ENCODE results near the gene PRR5.
"Not testable (repeated sequence)": the region's sequence is repeated elsewhere in the genome, so short reads cannot be mapped to it uniquely, and the experiment has no call there.

PRR5 gene

GRCh38 chr22:44745853-44746789, 44.1 kb downstream of the PRR5 start:
- no peaks in the 10 kb centered on the region for H3K4me1 ChIP-seq (ENCODE audit: low read depth, poor library complexity, severe bottlenecking)
- H3K9ac ChIP-seq = no peak overlapping the region
- H3K79me2 ChIP-seq (ENCODE audit: insufficient read depth, low read depth) = no peaks in the 10 kb centered on the region
- H2AFZ ChIP-seq (ENCODE audit: low read depth) = no peak overlapping the region
- no peaks in the 10 kb centered on the region for H4K20me1 ChIP-seq (ENCODE audit: insufficient read depth)
- H3K27me3 ChIP-seq (ENCODE audit: insufficient read depth, low read depth) = 0 out of 2 replicates have a peak, but pooled peaks cover 3% of the 10 kb centered on the region
- H3K4me3 ChIP-seq (IDR thresholded peaks at IDR 0.05; ENCODE audit: insufficient read depth, low read depth, low read length) = no peak overlapping the region
- no peaks in the 10 kb centered on the region for H3K36me3 ChIP-seq (ENCODE audit: insufficient read depth)
- TF ChIP-seq CTCF (conservative IDR thresholded peaks at IDR 0.05; ENCODE audit: low read depth, low read length) = no peak
- no peak overlapping the region for H3K27ac ChIP-seq
- H3K4me2 ChIP-seq = no peak overlapping the region

GRCh38 chr22:44747784-44748127, 45.8 kb downstream of the PRR5 start:
- H3K27me3 ChIP-seq (ENCODE audit: insufficient read depth, low read depth); H3K4me2 ChIP-seq; H4K20me1 ChIP-seq (ENCODE audit: insufficient read depth); H2AFZ ChIP-seq (ENCODE audit: low read depth); H3K4me3 ChIP-seq (IDR thresholded peaks at IDR 0.05; ENCODE audit: insufficient read depth, low read depth, low read length); H3K4me1 ChIP-seq (ENCODE audit: low read depth, poor library complexity, severe bottlenecking); H3K36me3 ChIP-seq (ENCODE audit: insufficient read depth); H3K79me2 ChIP-seq (ENCODE audit: insufficient read depth, low read depth); H3K27ac ChIP-seq; H3K9ac ChIP-seq: not testable (repeated sequence)

DNA sequence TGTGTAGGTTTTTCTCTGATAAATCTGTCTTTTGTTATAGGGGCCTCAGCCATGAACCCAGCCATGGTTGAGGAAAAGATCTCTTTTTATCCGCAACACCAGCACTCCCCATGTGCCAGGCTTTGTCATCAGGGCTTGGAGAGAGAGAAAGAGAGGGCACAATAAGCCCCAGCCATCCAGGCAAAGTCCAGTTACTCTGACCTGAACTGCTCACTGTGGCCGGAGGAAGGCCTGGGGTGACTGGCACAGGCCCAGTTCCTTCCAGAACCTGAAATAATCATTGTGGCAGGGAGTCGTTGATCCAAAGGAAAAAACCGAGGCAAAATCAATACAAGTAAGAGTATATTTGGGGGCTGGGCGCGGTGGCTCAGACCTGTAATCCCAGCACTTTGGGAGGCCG, 46.5 kb downstream of the PRR5 start:
- Histone ChIP-seq H3K27me3 (ENCODE audit: insufficient read depth, low read depth) (0 out of 2 replicates have a peak, but pooled peaks cover 3% of the 10 kb centered on the region), H4K20me1 (ENCODE audit: insufficient read depth) (no peaks in the 10 kb centered on the region), H3K4me2 (no peak overlapping the region), H2AFZ (ENCODE audit: low read depth) (no peak overlapping the region), H3K4me3 (IDR thresholded peaks at IDR 0.05; ENCODE audit: insufficient read depth, low read depth, low read length) (no peak overlapping the region), H3K9ac (no peak overlapping the region), H3K27ac (no peak overlapping the region), H3K36me3 (ENCODE audit: insufficient read depth) (no peaks in the 10 kb centered on the region), H3K4me1 (ENCODE audit: low read depth, poor library complexity, severe bottlenecking) (no peaks in the 10 kb centered on the region), H3K79me2 (ENCODE audit: insufficient read depth, low read depth) (no peaks in the 10 kb centered on the region)
- TF ChIP-seq CTCF (conservative IDR thresholded peaks at IDR 0.05; ENCODE audit: low read depth, low read length) = no peak

DNA sequence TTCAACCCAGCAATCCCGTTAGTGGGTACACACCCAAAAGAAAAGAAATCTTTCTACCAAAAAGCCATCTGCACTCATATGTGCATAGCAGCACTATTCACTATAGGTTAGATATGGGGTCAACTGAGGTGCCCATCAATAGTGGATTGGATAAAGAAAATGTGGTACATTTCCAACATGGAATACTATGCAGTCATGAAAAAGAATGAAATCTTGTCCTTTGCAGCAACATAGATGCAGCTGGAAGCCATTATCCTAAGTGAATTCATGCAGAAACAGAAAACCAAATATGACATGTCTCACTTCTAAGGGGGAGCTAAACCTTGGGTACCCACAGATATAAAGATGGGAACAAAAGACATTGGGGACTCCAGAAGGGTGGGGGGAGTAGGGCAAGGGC, 48.5 kb downstream of the PRR5 start:
- no peaks in the 10 kb centered on the region for H3K79me2 ChIP-seq (ENCODE audit: insufficient read depth, low read depth)
- no peak overlapping the region for H3K4me3 ChIP-seq (IDR thresholded peaks at IDR 0.05; ENCODE audit: insufficient read depth, low read depth, low read length)
- 0 out of 2 replicates have a peak, but pooled peaks cover 3% of the 10 kb centered on the region for H3K27me3 ChIP-seq (ENCODE audit: insufficient read depth, low read depth)
- H3K9ac ChIP-seq = no peak overlapping the region
- no peak overlapping the region for H2AFZ ChIP-seq (ENCODE audit: low read depth)
- H4K20me1 ChIP-seq (ENCODE audit: insufficient read depth) = no peaks in the 10 kb centered on the region
- no peaks in the 10 kb centered on the region for H3K4me1 ChIP-seq (ENCODE audit: low read depth, poor library complexity, severe bottlenecking)
- H3K36me3 ChIP-seq (ENCODE audit: insufficient read depth) = no peaks in the 10 kb centered on the region
- H3K4me2 ChIP-seq = no peak overlapping the region
- H3K27ac ChIP-seq = no peak overlapping the region
- no peak for TF ChIP-seq CTCF (conservative IDR thresholded peaks at IDR 0.05; ENCODE audit: low read depth, low read length)
